Left colon (tissue), 2 donors: Measurements from ENCODE around the gene HES4. TPM values are rescaled to one million over a fixed set of nuclear protein-coding genes. Genes with fewer than 3 reads are reported as not detected.
"Not testable (repeated sequence)": the region's sequence is repeated elsewhere in the genome, so short reads cannot be mapped to it uniquely, and the experiment has no call there.

Experiments used
- ATAC-seq: fragments of 200-7000 bp; cut with Tn5 transposase; one replicate; pipeline ENCODE4 v1.9.1; 2020; ENCODE audit warnings: mild to moderate bottlenecking, moderate library complexity
- DNase-seq, 2 donors: peaks; one replicate each; pipeline ENCODE4 v3.0.0-alpha.2; 2020
- intact Hi-C, 2 donors: fragments of 100-400 bp; cut with DNase I in 1 of 2; cut with micrococcal nuclease in 1 of 2; formaldehyde crosslinking; loops; one replicate each; pipeline versions ENCODE4 v1.11.2 to v1.14.0; 2022; cut with DNase I, micrococcal nuclease
- total RNA-seq, 2 donors: library from RNA; stranded (reverse); fragmentation: NEBNext Ultra II Directional; extraction: Animal tissue kit (Norgen Biotek cat#: 25700); gene quantifications; one replicate each; pipeline ENCODE4 v1.2.1, GENCODE V29; 2021
- donor health status: DM: no; HTN: no; CAD: no.
- donor health status: DM: yes; HTN: yes; CAD: no.

HES4 gene
- total RNA-seq, 2 donors from 2014 or later = 19.5 to 24.2 TPM

DNA sequence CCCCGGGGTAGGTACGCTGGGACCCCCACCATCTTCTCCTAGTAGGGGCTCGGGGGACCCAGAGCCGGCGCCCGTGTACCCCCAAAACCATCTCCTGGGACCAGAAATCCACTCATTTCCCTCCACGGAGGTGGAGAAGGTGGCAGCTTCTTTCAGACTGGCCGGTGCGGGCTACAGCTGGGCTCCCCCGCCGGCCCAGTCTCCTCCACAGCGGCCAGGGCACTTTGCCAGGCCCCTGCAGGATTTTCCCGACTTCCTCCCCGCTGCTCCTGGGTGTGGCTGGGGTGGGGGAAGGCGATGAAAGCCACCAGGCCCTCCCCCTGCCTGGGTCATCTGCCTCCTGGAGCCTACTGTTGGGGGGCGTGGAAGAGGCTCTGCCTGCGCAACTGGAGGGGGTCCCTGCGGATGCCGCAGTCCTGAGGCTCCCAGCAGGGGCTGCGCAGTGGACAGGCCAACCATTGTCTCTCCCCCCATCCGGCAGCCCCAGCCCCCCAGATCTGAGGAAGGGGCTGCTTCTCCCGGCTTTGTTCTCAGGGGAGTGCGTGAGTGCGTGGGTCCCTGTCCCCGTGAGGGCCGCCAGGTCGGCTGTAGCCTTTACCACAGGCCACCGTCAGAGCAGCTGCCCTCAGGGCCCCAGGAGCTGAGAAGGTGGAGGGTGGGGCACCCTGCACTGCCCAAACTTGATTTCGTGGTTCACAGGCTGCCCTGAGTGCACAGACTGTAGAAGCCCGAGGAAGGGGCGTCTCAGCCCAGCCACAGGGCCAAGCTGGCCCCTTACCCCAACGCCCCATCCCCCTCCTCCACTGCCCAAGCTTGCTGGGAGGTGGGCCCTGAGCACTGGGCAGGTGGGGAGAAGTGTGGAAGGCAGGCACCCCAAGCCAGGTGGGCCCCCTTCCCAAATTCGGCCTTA is 21.4 kb upstream of the HES4 start:
- ATAC-seq (peak; percentile 58), DNase-seq (peak; percentile 82 to 85)
- intact Hi-C loops = no loop called here

DNA sequence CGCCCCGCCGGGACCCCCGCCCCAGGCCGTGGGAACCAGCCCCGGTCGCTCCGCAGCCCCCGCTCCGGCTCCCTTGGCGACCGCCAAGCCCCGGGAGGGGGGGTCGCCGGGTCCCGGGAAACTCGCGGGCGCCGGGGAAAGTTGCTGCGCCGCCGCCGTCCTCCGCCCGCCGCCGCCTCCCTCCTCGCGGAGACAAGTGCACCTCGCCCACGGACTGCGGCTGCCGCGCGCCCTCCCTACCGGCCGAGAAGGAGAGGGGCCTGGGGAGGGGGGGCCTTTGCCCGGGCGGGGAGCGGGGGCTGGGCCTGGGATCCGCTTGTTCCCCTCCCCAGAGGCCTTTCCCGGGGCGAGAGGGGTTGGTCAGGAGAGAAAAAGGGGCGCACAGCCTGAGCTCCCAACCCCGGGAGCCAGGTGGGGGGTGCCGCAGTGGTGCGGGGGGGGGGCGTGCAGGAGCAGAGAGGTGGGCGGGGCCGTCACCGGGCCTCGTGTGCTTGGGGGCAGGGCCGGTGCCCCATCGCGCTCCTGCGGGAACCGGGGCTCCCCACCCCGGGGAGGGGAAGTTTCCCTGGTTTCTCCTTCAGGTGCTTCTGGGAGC is 20.6 kb upstream of the HES4 start:
- intact Hi-C loops = no loop called here
- DNase-seq = peak in 1 of 2 donors; percentile 56
- ATAC-seq = peak; percentile 20

DNA sequence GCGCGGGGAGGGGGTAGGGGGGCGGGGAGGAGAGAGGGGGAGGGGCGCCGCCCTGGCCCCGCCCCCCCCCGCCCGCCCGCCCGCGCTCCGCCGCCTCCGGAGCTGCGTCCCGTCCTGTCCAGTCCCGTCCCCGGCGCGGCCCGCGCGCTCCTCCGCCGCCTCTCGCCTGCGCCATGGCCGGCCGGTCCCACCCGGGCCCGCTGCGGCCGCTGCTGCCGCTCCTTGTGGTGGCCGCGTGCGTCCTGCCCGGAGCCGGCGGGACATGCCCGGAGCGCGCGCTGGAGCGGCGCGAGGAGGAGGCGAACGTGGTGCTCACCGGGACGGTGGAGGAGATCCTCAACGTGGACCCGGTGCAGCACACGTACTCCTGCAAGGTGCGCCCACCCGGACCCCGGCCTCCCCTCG is 20.1 kb upstream of the HES4 start, which contains the start of gene AGRN:
Gene AGRN (plus strand): TSS at position 121 of the 405 bp plus-strand sequence. CDS start 53 bp downstream, at position 174.
- DNase-seq = peak in 1 of 2 donors; percentile 71
- intact Hi-C loops = no loop called here
- ATAC-seq = peak; percentile 39

DNA sequence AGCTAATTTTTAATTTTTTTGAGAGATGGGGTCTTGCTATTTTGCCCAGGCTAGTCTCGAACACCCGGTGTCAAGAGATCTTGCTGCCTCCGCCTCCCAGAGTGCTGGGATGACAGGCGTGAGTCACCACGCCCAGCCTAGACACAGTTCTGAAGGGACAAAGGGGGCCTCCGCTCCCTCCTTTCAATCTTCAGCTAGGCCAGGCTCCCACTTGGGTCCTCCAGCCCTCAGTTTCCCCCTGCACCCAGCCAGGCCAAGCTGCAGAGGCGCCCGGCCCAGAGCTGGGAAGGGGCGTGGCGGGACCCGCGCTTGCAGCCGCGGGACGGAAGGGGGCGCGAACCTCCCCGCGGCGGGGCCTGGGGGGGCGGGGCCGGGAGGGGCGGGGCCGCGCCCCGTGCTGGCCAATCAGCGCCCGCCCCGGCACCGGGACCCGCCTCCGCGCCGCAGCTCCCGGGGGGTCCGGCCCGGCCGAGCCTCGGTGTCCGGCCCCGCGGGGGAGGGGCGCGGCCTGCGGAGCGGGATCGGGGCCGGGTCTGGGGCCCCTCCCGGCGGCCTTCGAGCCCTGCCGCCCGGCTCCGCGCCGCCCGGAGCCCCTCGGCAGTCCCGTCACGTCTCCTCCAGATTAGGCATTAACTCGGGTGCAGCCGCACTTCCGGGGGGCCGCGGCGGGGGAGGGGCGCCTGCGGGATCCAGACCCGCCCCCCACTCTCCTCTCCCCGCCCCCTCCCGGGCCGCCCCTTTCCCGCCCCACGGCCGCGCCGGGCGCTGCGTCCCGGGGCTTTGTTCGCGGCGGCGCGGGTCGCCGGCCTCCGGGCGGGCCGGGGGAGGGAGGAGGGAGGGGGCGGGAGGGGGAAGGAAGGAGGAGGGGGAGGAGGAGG is 19.5 kb upstream of the HES4 start:
- peak; percentile 77 for ATAC-seq
- intact Hi-C loops = no loop called here

DNA sequence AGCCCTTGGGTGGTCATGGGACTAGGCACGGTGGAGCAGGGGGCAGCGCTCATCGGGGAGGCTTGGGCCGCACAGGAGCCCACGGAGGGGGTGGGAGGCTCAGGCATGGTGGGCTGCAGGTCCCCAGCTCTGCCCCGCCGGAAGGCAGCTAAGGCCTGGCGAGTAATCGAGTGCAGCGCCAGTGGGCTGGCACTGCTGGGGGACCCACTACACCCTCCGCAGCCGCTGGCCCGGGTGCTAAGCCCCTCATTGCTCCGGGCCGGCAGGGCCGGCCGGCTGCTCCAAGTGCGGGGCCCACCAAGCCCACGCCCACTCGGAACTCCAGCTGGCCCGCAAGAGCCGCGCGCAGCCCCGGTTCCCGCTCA is 18.4 kb upstream of the HES4 start:
- intact Hi-C loops, ATAC-seq, DNase-seq: not testable (repeated sequence)

More for the DNA sequence above, 19.5 kb upstream of the HES4 start:
- peak; percentile 76 to 85 for DNase-seq

DNA sequence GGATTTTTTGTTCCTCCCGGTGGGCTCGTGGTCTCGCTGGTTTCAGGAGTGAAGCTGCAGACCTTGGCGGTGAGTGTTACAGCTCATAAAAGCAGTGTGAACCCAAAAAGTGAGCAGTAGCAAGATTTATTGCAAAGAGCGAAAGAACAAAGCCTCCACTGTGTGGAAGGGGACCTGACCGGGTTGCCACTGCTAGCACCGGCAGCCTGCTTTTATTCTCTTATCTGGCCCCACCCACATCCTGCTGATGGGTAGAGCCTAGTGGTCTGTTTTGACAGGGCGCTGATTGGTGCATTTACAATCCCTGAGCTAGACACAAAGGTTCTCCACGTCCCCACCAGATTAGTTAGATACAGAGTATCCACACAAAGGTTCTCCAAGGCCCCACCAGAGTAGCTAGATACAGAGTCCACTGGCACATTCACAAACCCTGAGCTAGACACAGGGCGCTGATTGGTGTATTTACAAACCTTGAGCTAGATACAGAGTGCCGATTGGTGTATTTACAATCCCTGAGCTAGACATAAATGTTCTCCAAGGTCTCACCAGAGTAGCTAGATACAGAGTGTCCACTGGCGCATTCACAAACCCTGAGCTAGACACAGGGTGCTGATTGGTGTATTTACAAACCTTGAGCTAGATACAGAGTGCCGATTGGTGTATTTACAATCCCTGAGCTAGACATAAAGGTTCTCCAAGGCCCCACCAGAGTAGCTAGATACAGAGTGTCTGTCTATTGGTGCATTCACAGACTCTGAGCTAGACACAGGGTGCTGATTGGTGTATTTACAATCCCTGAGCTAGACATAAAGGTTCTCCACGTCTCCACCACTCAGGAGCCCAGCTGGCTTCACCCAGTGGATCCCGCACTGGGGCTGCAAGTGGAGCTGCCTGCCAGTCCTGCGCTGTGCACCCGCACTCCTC is 17.8 kb upstream of the HES4 start:
- DNase-seq, intact Hi-C loops, ATAC-seq: not testable (repeated sequence)

DNA sequence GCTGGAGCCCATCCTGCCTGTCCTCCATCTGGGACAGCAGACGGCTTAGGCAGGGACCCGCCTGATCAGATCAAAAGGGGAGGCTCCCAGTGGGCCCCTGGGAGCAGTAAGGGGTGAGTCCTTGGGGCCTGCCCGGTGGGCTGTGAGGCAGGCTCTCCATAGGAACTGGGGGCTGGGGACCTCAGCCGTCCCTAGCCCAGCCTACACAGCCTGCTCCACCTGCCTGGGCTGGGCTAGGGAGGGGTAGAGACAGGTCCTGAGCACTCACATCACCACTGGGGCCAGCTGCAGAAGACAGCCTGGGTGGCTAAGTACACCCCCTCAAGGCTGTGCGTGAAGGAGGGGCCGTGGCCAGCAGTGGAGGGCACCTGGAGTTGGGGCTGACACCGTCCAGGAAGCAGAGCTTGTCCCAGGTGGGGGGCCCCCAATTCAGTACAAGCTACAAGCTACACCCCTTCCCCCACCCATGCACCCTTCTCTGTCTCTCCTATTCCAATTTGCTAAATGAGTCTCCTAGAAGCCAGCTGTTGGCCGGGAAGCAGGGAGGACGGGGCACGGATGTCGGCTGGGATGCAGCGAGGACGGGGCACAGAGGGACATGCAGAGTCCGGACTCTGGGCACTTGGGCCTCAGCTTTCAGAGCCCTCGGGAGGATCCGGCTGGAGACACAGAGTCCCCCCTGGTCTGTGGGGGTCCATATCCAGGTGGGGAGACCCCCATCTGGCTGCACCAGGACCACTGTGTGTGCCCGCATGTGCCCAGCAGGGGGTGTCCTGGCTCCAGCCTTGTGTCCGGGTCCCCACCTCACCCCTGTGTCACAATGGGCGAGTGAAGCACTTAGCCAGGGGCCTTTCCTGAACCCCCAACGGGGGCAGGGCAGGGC is 15.1 kb upstream of the HES4 start:
- ATAC-seq (no peak), DNase-seq (peak in 1 of 2 donors; percentile 38)
- intact Hi-C loops = no loop called here

DNA sequence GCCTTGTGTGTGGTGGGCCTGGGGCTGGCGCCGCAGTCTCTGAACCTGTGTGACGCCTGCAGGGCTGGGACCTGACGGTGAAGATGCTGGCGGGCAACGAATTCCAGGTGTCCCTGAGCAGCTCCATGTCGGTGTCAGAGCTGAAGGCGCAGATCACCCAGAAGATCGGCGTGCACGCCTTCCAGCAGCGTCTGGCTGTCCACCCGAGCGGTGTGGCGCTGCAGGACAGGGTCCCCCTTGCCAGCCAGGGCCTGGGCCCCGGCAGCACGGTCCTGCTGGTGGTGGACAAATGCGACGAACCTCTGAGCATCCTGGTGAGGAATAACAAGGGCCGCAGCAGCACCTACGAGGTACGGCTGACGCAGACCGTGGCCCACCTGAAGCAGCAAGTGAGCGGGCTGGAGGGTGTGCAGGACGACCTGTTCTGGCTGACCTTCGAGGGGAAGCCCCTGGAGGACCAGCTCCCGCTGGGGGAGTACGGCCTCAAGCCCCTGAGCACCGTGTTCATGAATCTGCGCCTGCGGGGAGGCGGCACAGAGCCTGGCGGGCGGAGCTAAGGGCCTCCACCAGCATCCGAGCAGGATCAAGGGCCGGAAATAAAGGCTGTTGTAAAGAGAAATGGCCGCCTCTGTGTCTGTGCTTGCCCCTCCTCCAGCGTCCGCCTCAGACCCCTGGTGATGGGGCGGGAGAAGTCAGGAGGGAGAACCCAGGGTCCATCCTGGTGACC is 14.2 kb upstream of the HES4 start:
- ATAC-seq = no peak
- peak in 1 of 2 donors; percentile 39 for DNase-seq
- intact Hi-C loops = no loop called here

DNA sequence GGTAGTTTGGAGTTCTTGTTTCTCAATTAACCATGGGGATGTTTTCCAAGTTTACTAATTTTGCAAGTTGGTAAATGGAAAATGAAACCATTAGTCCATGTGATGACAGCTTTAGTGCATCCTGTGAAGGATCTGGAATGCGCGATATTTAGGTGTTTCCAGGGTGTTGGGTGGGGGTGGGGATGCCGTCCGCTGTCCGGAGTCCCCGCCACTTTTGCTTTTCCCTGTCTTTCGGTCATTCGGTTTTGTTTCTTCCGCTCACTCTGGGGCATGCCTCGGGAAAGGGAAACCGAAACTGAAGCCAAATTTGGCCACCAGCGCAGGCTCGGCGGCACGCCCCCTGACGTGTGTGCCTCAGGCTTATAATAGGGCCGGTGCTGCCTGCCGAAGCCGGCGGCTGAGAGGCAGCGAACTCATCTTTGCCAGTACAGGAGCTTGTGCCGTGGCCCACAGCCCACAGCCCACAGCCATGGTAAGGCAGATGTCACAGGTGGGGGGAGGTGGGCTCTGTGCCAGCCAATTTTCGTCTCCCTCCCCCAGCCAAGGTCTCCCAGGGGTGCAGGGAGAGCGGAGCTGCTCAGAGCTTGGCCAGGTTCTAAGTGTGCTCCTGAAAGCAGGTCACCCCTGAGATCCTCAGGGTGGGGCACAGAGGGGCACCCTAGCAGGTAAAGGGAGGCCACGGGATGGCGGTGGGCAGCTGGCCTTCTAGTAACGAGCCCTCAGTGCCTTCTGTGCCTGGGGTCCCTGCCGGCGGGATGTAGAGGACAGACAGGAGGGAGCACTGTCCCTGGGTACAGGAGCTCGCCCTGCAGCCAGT is 13.4 kb upstream of the HES4 start, which contains the start of gene ISG15:
Gene ISG15 (plus strand): TSS at position 393 of the 817 bp plus-strand sequence. CDS start 77 bp downstream, at position 470.
- ATAC-seq = peak; percentile 91
- peak; percentile 89 to 96 for DNase-seq
- intact Hi-C loops = no loop called here

DNA sequence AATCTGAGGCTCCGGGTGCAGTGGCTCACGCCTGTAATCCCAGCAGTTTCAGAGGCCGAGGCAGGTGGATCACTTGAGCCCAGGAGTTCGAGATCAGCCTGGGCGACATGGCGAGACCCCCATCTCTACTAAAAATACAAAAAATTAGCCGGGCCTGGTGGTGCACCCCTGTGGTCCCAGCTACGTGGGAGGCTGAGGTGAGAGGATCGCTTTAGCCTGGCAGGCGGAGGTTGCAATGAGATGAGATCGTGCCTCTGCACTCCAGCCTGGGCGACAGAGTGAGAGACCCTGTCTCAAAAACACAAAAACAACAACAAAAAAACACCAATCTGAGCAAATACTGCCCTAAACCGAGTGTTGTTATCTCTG is 12.8 kb upstream of the HES4 start:
- peak; percentile 5 for ATAC-seq
- peak; percentile 12 to 19 for DNase-seq
- intact Hi-C loops = not testable (repeated sequence)

DNA sequence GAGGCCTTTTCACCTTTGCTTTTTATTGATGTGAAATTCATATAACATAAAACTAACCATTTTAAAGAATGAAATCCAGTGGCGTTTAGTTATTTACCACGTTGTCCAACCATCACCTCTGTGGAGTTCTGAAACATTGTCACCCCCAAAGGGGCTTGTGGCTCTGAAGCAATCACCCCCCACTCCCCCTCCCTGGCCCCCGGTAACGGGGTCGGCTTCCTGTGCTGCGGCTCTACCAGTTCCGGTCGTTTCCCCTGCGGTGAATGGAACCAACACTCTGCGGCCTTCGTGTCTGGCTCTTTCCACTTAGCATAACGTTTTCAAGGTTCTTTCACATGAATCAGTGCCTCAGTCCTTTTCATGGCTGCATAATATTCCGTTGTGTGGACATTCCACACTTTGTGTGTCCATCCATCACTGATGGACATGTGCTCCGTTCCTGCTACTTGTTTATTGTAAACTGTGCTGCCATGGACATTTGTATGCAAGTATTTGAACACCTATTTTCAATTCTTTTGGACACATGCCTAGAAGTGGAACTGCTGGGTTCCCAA is 11.6 kb upstream of the HES4 start:
- DNase-seq = no peak
- intact Hi-C loops = no loop called here
- ATAC-seq = no peak

DNA sequence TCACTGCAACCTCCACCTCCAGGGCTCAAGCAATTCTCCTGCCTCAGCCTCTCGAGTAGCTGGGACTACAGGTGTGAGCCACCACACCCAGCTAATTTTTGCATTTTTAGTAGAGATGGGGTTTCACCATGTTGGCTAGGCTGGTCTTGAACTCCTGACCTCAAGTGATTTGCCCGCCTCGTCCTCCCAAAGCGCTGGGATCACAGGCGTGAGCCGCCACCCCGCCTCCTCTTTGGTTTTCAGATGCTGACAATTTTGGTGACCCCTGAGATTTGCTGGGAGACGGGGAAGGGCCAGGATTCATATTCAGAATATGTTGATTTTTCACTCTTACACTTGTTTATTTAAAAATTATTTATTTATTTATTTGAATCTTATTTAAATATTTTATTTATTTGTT is 10.2 kb upstream of the HES4 start:
- intact Hi-C loops, ATAC-seq, DNase-seq: not testable (repeated sequence)

DNA sequence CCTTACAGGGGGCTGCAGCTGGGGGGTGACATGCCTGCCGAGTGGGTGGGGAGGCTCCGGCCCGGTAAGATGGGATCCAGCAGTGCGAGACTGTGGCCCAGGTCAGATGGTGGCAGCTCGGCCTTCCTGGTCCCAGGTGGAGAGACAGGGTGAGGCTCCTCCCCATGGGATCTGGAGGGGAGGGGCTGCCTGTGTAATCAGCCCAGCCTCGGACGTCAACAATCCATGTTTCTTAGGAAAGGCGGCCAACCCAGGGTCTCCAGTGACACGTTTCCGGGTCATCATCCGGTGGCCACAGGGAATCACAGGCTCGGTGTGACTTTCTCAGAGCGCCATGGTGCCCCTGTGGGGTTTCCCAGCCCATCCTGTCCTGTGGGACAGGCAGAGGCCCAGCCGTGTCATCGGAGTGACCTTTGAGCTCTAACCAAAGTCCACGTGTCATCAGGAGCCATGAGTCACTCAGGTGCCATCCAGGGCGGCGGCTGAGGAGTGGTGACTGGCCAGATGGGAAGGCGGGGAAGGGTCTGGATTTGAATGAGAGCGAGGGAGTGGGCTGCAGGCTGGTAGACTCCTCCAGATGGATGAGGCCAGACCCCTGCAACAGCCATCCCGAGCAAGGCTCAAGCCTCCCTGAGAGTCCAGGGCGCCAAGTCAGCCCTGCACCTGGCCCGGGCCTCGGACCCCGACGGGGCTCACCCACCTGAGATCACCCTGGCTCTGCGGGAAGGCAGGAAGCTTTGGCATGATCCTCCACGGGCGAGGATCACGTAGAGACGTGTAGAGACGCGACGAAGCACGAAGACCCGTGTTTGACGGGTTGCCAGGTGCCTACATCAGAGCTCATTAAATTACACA is 6.6 kb upstream of the HES4 start:
- intact Hi-C loops = no loop called here
- DNase-seq (peak; percentile 80 to 87), ATAC-seq (peak; percentile 86)

DNA sequence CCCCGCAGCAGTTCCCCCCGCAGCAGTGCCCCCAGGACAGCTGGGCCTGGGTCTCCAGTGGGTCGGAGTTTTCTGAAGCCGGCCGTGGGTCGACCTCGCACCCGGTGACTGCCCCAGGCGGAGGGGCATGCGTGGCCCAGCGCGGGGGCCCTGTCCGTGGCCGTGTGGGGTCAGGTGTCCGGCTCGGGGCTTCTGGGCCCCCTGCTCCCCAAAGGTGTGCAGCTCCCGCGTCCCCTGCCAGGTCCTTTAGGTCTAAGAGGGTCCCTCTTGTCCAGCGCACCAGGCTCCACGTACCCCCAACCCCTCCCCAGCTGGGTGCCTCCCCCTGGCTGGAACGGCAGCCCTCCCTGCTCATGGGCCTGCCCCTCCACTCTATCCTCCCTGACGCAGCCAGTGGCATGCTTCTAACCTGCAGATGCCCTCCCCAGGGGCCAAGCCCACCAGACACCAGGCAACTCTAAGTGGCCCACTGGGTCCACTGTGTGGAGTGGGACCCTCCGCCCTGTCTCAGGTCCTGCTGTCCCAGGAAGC is 5.9 kb upstream of the HES4 start:
- DNase-seq = peak in 1 of 2 donors; percentile 28

More for the DNA sequence above, 5.9 kb upstream of the HES4 start:
- intact Hi-C loops = no loop called here
- peak; percentile 1 for ATAC-seq
